Adrenal gland (tissue), 5 donors: ENCODE data around the gene RAB6B.

Experiments used
- POLR2A ChIP-seq, 2 donors: fragments of 450-650 bp; IDR thresholded peaks; one replicate each; pipeline ENCODE4 v1.6.1; 2017; ENCODE audit warnings: antibody characterized with exemption in 2 of 2, mild to moderate bottlenecking in 2 of 2, moderate library complexity in 1 of 2
- TF ChIP-seq, protein P1 (sequence below), 6 experiments: fragments of 450-650 bp in 4 of 6; fragments of 200-600 bp in 2 of 6; sonication (generic) in 1 of 6; IDR thresholded peaks; 1 replicate in 5 of 6; 2 replicates in 1 of 6; pipeline versions ENCODE4 v1.5.1 to v1.8.0; 2016 to 2021; ENCODE audit warnings: antibody characterized with exemption in 6 of 6, mild to moderate bottlenecking in 2 of 6, moderate library complexity in 1 of 6
- donor health status: DM: no; HTN: no; CAD: no.

DNA sequence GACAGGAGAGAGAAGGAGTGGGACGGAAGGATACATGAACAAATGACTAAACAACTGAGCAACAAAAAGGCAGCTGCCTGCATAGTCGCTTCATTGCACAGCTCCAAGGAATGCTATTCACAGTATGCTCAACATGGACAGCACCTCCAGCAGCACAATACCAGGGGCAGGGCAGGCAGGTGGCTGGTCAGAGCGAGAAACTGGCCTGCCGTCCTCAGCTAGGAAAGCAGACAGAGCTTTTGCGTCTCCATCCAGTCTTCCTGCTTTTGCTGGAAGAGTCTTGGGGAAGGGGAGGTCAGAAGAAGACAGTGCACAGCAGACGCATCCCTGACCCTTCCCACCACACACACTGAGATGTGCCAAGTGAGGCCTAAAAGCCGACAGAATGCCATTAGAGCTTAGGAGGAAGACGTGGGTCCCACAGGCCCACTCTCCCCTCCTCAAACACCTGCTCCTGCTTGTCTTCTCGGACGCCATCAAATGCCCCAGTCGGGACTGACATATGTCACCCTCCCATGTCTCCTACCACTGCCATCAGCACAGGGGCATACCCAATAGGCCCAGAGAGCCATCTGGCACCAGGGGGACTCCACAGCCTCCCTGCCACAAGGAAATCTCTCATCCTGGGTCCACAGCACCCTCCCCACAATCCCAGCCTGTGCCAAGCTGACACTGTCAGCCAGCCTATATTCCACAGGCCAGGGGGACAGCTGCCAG is 3.9 kb downstream of the RAB6B start:
- TF ChIP-seq, protein P1, sequence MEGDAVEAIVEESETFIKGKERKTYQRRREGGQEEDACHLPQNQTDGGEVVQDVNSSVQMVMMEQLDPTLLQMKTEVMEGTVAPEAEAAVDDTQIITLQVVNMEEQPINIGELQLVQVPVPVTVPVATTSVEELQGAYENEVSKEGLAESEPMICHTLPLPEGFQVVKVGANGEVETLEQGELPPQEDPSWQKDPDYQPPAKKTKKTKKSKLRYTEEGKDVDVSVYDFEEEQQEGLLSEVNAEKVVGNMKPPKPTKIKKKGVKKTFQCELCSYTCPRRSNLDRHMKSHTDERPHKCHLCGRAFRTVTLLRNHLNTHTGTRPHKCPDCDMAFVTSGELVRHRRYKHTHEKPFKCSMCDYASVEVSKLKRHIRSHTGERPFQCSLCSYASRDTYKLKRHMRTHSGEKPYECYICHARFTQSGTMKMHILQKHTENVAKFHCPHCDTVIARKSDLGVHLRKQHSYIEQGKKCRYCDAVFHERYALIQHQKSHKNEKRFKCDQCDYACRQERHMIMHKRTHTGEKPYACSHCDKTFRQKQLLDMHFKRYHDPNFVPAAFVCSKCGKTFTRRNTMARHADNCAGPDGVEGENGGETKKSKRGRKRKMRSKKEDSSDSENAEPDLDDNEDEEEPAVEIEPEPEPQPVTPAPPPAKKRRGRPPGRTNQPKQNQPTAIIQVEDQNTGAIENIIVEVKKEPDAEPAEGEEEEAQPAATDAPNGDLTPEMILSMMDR (IDR thresholded peaks at IDR 0.05), result no peak
- TF ChIP-seq POLR2A (IDR thresholded peaks at IDR 0.05), result no peak
